Karpas-422 (cell line): ENCODE results near the gene PACSIN3. TPM values are rescaled to one million over a fixed set of nuclear protein-coding genes. Genes with fewer than 3 reads are reported as not detected.

Source experiments
- DNase-seq: peaks from one replicate; pipeline ENCODE4 v3.0.0-alpha.2; 2015
- H2AFZ ChIP-seq: fragments of 200-600 bp; sonication (generic); 2 replicates; pipeline ENCODE4 v1.6.1; 2014; ENCODE audit warnings: antibody characterized with exemption, low read length, mixed read lengths
- H3K27ac ChIP-seq: fragments of 200-600 bp; sonication (generic); 2 replicates; pipeline ENCODE4 v1.5.1; 2014; ENCODE audit warnings: mild to moderate bottlenecking, low read length, moderate library complexity
- H3K27me3 ChIP-seq: fragments of 200-600 bp; sonication (generic); 2 replicates; pipeline ENCODE4 v1.6.1; 2014; ENCODE audit warnings: low read length, mixed read lengths
- H3K36me3 ChIP-seq: fragments of 200-600 bp; sonication (generic); 2 replicates; pipeline ENCODE4 v1.6.1; 2014; ENCODE audit warnings: low read length, mixed read lengths; ENCODE audit not compliant: insufficient read depth
- H3K4me1 ChIP-seq: fragments of 200-600 bp; sonication (generic); 2 replicates; pipeline ENCODE4 v1.6.1; 2014; ENCODE audit warnings: mild to moderate bottlenecking, low read length, mixed read lengths
- H3K4me2 ChIP-seq: fragments of 200-600 bp; sonication (generic); 2 replicates; pipeline ENCODE4 v1.6.1; 2014; ENCODE audit warnings: low read length, low read depth, mild to moderate bottlenecking; ENCODE audit not compliant: poor library complexity, severe bottlenecking
- H3K4me3 ChIP-seq: fragments of 200-600 bp; sonication (generic); 2 replicates; pipeline ENCODE4 v1.5.1; 2014; ENCODE audit warnings: mild to moderate bottlenecking, antibody characterized with exemption, low read length, mixed read lengths
- H3K79me2 ChIP-seq: fragments of 200-600 bp; sonication (generic); 2 replicates; pipeline ENCODE4 v1.6.1; 2014; ENCODE audit warnings: mild to moderate bottlenecking, low read length, mixed read lengths
- H3K9ac ChIP-seq: fragments of 200-600 bp; sonication (generic); 2 replicates; pipeline ENCODE4 v1.6.0; 2014; ENCODE audit warnings: low read length
- H3K9me2 ChIP-seq: fragments of 200-600 bp; sonication (generic), shearing (Covaris generic); replicated peaks from 2 replicates; pipeline ENCODE4 v1.6.0; 2014; ENCODE audit warnings: mild to moderate bottlenecking, low read length, moderate library complexity; ENCODE audit not compliant: insufficient read depth
- H3K9me3 ChIP-seq: fragments of 300-700, 200-600 bp; sonication (generic); 2 replicates; pipeline ENCODE4 v1.6.1; 2014; ENCODE audit warnings: low read length, mixed read lengths
- H4K20me1 ChIP-seq: fragments of 200-600 bp; sonication (generic); 2 replicates; pipeline ENCODE4 v1.6.1; 2014; ENCODE audit warnings: mild to moderate bottlenecking, antibody characterized with exemption, low read length, low read depth; ENCODE audit not compliant: insufficient read depth
- total RNA-seq: library from RNA; depleted of rRNA; stranded (reverse); fragments of >200 nt; shearing (Covaris generic); gene quantifications from 2 replicates; pipeline ENCODE4 v1.2.3, GENCODE V29; 2014; ENCODE audit warnings: low replicate concordance

PACSIN3 gene
- total RNA-seq, 1 experiment from 2014 or later = 1.1 TPM

DNA sequence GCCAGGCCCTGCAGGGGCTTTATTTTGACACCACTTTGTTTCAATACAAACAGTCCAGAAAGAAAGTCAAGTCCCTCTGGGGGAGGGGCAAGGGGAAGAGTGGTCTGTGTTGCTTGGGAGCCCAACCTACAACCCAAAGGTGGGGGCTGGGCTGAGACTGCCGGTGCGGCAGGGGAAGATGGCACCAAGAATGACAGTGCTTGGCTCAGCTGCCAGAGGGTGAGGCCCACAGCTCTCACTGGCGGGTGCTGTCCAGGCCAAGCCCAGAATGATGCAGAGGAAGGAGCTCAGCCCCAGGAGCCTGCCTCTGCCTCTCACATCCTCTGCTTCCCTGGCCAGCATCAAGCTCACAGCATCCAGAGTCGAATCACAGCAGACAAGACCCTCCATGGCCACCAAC lies 21.9 kb downstream of the PACSIN3 start:
- H2AFZ ChIP-seq = no peak overlapping the region
- no peak for DNase-seq
- no peaks in the 10 kb centered on the region; the same call in 1 of the 2 replicates for H4K20me1 ChIP-seq
- H3K79me2 ChIP-seq = peaks cover 6% of the 10 kb centered on the region; the same call in 1 of the 2 replicates
- H3K9ac ChIP-seq = no peak overlapping the region
- no peaks in the 10 kb centered on the region for H3K9me3 ChIP-seq
- no peak overlapping the region for H3K4me3 ChIP-seq
- H3K9me2 ChIP-seq = no peaks in the 10 kb centered on the region
- no peaks in the 10 kb centered on the region for H3K27me3 ChIP-seq
- no peaks in the 10 kb centered on the region for H3K4me1 ChIP-seq
- H3K4me2 ChIP-seq = no peak overlapping the region
- H3K27ac ChIP-seq = no peak overlapping the region
- H3K36me3 ChIP-seq = peaks cover 3% of the 10 kb centered on the region; the same call in 1 of the 2 replicates

DNA sequence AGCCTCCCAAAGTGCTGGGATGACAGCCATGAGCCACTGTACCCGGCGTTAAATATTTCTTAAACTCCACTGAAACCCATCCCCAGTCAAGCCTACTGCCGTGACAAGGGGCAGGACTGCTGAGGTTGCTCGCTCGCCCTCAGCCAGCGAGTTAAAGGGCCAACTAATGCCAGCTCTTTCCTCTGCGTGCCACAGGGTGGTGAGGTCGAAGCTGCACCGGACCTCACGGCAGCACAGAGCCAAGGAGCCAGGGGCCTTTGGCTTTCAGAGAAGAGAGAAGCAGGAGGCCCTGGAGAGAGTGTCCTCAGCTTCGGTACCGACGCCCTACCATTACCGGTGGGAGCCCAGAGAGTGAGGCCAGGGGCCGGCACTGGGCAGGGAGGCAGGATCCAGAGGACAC lies 22.3 kb downstream of the PACSIN3 start:
- Histone ChIP-seq H3K4me1 (no peaks in the 10 kb centered on the region), H3K27ac (no peak overlapping the region), H3K4me2 (no peak overlapping the region), H3K9me2 (no peaks in the 10 kb centered on the region), H2AFZ (no peak overlapping the region), H3K9ac (no peak overlapping the region), H3K27me3 (no peaks in the 10 kb centered on the region), H3K4me3 (no peak overlapping the region), H3K36me3 (peaks cover 3% of the 10 kb centered on the region; the same call in 1 of the 2 replicates), H3K9me3 (no peaks in the 10 kb centered on the region), H4K20me1 (no peaks in the 10 kb centered on the region; the same call in 1 of the 2 replicates), H3K79me2 (peaks cover 4% of the 10 kb centered on the region; the same call in 1 of the 2 replicates)
- no peak for DNase-seq

DNA sequence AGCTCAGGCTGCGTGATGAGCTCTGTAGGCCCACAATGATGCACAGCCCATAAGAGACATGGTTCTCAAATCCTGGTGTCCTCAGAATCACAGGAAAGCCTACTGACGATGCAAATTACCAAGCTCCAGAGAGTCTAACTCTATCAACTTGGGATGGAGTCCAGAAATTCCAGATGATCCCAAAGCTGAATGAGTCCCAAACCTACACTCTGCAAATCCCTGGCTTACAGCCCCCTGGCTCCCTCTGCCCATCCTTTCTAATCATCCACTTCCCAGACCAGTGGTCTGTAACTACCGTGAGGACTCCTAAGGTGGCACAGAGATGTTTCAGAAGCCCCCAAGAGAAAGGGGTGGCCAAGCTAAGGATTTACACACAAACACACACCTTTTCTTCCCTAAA lies 23.0 kb downstream of the PACSIN3 start:
- no peak overlapping the region for H2AFZ ChIP-seq
- peaks cover 3% of the 10 kb centered on the region; the same call in 1 of the 2 replicates for H3K36me3 ChIP-seq
- no peaks in the 10 kb centered on the region for H3K9me2 ChIP-seq
- peaks cover 4% of the 10 kb centered on the region; the same call in 1 of the 2 replicates for H3K79me2 ChIP-seq
- no peaks in the 10 kb centered on the region for H3K4me1 ChIP-seq
- H3K4me2 ChIP-seq = no peak overlapping the region
- no peak overlapping the region for H3K9ac ChIP-seq
- no peak overlapping the region for H3K4me3 ChIP-seq
- no peaks in the 10 kb centered on the region for H3K9me3 ChIP-seq
- DNase-seq = no peak
- H3K27ac ChIP-seq = no peak overlapping the region
- no peaks in the 10 kb centered on the region; the same call in 1 of the 2 replicates for H4K20me1 ChIP-seq
- H3K27me3 ChIP-seq = no peaks in the 10 kb centered on the region

DNA sequence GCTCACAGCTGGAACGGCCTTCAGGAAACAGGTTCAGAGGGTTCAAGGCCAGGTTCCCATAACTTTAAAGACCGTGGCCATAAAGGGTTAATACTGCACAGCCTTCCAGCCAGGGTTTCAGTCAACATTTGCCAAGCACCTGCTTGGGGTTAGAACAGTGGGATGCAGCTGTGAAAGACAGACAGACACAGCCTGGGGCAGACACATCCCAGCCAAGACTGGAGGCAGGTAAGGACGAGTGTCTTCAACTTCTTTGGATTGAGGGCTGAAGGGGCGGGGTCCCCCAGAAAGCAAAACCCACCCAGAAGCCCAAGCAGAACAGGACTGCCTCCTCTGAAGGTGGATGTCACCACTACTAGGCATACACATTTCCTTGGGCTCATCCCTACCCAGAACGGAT lies 23.8 kb downstream of the PACSIN3 start:
- H3K4me2 ChIP-seq = no peak overlapping the region

DNA sequence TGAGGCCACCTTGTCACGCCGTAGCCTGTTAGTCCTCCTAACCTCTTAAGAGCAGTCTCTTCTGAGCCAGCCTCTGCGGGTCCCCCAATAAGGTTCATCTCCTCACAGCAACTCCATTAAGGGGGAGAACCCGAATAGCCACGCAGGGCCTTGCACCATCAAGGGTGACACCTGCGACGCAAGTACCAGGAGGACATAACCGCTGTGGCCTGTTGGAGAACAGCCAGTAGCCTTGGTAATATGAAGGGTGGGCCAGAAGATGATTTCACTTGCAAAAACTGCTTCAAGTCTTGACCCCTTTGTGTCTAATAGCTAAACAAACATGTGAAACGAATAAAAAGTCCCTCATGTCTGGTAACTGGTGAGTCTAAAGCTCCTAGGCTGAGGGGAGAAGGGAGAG lies 24.3 kb downstream of the PACSIN3 start:
- no peaks in the 10 kb centered on the region for H3K9me3 ChIP-seq
- H3K79me2 ChIP-seq = no peaks in the 10 kb centered on the region
- H3K4me3 ChIP-seq = no peak overlapping the region
- no peak overlapping the region for H3K27ac ChIP-seq
- no peak for DNase-seq
- H3K36me3 ChIP-seq = no peaks in the 10 kb centered on the region; the same call in 1 of the 2 replicates
- H4K20me1 ChIP-seq = no peaks in the 10 kb centered on the region; the same call in 1 of the 2 replicates
- no peaks in the 10 kb centered on the region for H3K4me1 ChIP-seq
- no peak overlapping the region for H2AFZ ChIP-seq
- H3K4me2 ChIP-seq = no peak overlapping the region
- no peaks in the 10 kb centered on the region for H3K27me3 ChIP-seq
- H3K9me2 ChIP-seq = no peaks in the 10 kb centered on the region
- no peak overlapping the region for H3K9ac ChIP-seq

More for the DNA sequence above, 23.8 kb downstream of the PACSIN3 start:
- no peaks in the 10 kb centered on the region for H3K27me3 ChIP-seq
- H3K9ac ChIP-seq = no peak overlapping the region
- H3K36me3 ChIP-seq = no peaks in the 10 kb centered on the region; the same call in 1 of the 2 replicates
- no peak for DNase-seq
- H3K9me3 ChIP-seq = no peaks in the 10 kb centered on the region
- H3K9me2 ChIP-seq = no peaks in the 10 kb centered on the region
- H3K4me3 ChIP-seq = no peak overlapping the region
- H2AFZ ChIP-seq = no peak overlapping the region
- H3K4me1 ChIP-seq = no peaks in the 10 kb centered on the region
- H3K27ac ChIP-seq = no peak overlapping the region
- H4K20me1 ChIP-seq = no peaks in the 10 kb centered on the region; the same call in 1 of the 2 replicates
- no peaks in the 10 kb centered on the region for H3K79me2 ChIP-seq

- H3K9me3 ChIP-seq = no peaks in the 10 kb centered on the region
- no peak overlapping the region for H3K9ac ChIP-seq
These were observed 24.9 kb downstream of the PACSIN3 start for GRCh38 chr11:47161134-47161854.

DNA sequence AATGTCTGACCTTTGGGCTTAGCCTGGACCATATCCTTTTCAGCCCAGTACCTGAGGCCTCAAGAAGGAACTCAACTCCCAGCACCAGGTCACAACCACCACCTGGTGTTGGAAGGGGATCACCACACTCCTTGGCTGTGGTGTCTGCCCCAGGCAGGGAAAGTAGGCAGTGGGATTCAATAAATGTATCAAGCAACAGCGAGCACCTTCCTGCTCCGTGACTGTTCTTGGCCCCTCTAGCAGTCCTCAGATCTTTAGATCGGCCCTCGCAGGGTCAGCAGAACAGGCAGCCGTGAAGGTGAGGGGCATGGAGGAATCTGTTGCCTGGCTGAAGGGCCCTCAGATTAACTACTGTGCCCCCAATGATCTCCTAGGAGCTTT lies 25.5 kb downstream of the PACSIN3 start:
- Histone ChIP-seq H3K4me1 (no peaks in the 10 kb centered on the region), H3K4me2 (no peak overlapping the region), H3K9me2 (no peaks in the 10 kb centered on the region), H2AFZ (no peak overlapping the region), H3K36me3 (no peaks in the 10 kb centered on the region; the same call in 1 of the 2 replicates), H3K9ac (no peak overlapping the region), H4K20me1 (no peaks in the 10 kb centered on the region; the same call in 1 of the 2 replicates), H3K27me3 (no peaks in the 10 kb centered on the region), H3K27ac (no peak overlapping the region), H3K79me2 (no peaks in the 10 kb centered on the region), H3K9me3 (no peaks in the 10 kb centered on the region), H3K4me3 (no peak overlapping the region)
- DNase-seq = no peak

More at GRCh38 chr11:47161134-47161854, 24.9 kb downstream of the PACSIN3 start:
- no peaks in the 10 kb centered on the region for H3K27me3 ChIP-seq
- H3K4me3 ChIP-seq = no peak overlapping the region
- no peak overlapping the region for H3K4me2 ChIP-seq
- no peaks in the 10 kb centered on the region for H3K79me2 ChIP-seq
- H3K4me1 ChIP-seq = no peaks in the 10 kb centered on the region
- H3K27ac ChIP-seq = no peak overlapping the region
- DNase-seq = peak; percentile 92
- no peaks in the 10 kb centered on the region; the same call in 1 of the 2 replicates for H3K36me3 ChIP-seq
- H4K20me1 ChIP-seq = no peaks in the 10 kb centered on the region; the same call in 1 of the 2 replicates
- H3K9me2 ChIP-seq = no peaks in the 10 kb centered on the region
- H2AFZ ChIP-seq = no peak overlapping the region

GRCh38 chr11:47158242-47158641 lies 28.0 kb downstream of the PACSIN3 start:
- no peak overlapping the region for H3K9ac ChIP-seq
- peaks cover 15% of the 10 kb centered on the region for H3K4me1 ChIP-seq
- no peaks in the 10 kb centered on the region for H3K27me3 ChIP-seq
- H3K36me3 ChIP-seq = no peaks in the 10 kb centered on the region
- H2AFZ ChIP-seq = no peak overlapping the region
- H3K79me2 ChIP-seq = no peaks in the 10 kb centered on the region
- no peak for DNase-seq
- H3K27ac ChIP-seq = no peak overlapping the region
- no peaks in the 10 kb centered on the region; the same call in 1 of the 2 replicates for H4K20me1 ChIP-seq
- H3K9me2 ChIP-seq = no peaks in the 10 kb centered on the region
- H3K4me3 ChIP-seq = no peak overlapping the region
- no peak overlapping the region for H3K4me2 ChIP-seq
- H3K9me3 ChIP-seq = no peaks in the 10 kb centered on the region
